ENCODE results near the gene MBD2. TPM values are rescaled to one million over a fixed set of nuclear protein-coding genes. Genes with fewer than 3 reads are reported as not detected.

MBD2 gene
- total RNA-seq, 4 donors from 2014 or later = 53.5 to 79.7 (median 63.5) TPM

DNA sequence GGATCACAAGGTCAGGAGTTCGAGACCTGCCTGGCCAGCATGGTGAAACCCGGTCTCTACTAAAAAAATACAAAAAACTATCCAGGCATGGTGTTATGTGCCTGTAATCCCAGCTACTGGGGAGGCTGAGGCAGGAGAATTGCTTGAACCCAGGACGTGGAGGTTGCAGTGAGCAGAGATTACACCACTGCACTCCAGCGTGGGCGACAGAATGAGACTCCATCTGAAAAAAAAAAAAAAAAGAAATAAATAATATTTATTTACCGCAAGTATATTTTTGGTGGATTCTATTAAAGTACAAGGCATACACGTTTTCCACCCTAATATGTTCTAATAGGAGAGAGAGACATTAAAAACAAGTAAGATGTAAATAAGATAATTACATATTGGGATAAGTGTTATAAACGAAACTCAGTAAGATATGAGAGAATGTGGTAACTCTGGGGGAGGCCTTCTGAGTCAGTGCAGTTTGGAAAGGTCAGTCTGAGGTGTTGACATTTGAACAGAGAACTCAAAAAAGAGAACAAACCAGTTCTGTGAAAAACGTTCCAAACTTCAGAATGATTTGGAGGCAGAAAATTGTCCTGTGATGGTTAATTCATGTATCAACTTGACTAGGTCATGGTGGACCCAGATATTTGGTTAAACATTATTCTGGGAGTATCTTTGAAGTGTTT is 36.1 kb upstream of the MBD2 start:
- TF ChIP-seq, protein P1, sequence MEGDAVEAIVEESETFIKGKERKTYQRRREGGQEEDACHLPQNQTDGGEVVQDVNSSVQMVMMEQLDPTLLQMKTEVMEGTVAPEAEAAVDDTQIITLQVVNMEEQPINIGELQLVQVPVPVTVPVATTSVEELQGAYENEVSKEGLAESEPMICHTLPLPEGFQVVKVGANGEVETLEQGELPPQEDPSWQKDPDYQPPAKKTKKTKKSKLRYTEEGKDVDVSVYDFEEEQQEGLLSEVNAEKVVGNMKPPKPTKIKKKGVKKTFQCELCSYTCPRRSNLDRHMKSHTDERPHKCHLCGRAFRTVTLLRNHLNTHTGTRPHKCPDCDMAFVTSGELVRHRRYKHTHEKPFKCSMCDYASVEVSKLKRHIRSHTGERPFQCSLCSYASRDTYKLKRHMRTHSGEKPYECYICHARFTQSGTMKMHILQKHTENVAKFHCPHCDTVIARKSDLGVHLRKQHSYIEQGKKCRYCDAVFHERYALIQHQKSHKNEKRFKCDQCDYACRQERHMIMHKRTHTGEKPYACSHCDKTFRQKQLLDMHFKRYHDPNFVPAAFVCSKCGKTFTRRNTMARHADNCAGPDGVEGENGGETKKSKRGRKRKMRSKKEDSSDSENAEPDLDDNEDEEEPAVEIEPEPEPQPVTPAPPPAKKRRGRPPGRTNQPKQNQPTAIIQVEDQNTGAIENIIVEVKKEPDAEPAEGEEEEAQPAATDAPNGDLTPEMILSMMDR (IDR thresholded peaks at IDR 0.05; ENCODE audit: low read depth) = no peak

DNA sequence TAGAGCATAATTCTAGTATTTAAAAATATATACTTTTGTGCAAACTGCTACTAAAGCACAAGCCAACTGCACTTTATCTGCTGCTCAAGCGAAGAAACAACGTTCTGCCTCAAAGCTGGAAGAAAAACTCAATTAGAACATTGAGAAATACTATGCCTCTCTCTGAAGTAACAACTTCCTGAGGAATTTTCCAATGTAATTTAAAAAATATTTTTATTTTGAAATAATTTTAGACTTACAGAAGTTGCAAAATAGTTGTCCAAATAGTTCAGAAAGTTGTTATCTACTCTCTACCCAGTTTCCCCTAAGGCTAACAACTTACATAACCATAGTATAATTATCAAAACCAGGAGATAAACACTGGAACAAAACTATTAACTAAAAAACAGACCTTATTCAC is 32.5 kb upstream of the MBD2 start:
- TF ChIP-seq, protein P1 (IDR thresholded peaks at IDR 0.05; ENCODE audit: low read depth) = no peak

DNA sequence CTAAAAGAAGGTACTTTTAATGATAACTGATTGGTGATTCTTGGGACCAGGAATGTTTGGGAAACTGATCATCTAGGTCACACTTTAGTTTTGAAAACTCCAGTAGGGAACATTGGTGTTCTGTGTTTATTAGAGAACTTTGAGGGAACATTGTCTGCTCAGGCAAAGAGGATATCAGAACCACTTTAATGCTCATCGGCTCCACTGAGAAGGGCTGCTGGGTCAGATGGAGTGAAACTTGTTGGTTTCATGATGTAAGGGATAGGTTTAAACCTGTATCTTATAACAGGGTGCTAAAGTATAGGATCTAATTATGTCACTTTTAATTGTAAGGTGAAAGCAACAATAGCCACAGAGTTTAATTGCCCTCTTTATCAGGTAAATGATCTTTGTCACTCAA is 30.7 kb upstream of the MBD2 start:
- TF ChIP-seq, protein P1 (IDR thresholded peaks at IDR 0.05; ENCODE audit: low read depth) = no peak

DNA sequence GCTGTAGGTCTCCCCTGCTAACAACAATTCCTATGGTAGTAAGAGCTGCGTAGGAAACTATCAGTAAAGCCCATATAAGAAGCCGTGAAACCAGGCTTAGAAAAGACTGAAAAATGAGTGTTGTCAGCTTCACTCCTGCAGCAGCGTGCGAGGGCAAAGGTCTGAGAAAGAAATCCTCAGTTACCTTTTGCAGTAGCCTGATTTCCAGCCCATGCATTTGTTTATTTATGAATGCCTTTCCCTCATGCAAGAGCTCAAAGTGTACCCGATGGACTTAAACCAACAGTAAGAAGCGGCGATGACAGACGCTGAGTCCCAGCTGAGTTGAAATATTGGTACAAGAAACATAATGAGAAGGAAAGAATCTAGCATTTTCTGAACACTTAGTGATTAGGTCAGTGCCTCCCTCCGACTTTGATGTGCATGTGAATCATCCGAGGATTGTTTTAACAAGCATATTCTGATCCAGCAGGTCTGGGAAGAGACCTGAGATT is 29.8 kb upstream of the MBD2 start:
- TF ChIP-seq, protein P1 (IDR thresholded peaks at IDR 0.05; ENCODE audit: low read depth) = no peak

DNA sequence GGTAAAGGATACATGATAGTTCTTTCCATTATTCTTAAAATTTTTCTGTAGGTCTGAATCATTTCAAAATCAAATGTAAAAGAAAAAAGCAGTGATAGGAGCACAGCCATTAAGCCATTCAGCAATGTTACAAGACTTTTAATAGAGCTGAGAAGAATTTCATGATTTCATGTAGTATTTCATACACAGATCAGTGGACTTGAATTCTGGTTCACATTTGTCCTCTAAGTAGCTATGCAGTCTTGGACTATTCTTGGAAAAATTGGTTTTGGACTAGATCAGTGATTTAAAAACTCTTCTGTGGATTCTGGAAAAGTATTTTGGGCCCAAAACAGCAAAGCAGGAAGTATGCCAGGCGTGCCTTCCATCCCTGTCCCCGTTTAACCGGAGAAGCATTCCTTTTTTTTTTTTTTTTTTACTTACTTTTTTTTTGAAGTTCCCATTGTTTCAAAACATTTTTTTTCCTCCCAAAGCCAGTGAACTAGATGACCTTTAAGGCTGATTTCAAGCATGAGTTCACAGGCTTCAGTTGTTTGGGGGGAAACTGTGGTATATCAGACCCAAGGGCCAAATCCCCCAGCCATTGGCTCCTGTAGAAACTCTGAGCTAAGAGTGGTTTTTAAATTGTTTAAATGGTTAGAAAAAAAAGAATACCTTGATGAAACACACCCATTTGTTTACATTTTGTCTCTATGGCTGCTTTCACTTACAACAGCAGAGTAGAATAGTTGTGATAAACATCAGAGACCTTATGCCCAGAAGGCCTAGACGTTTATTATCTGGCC is 27.3 kb upstream of the MBD2 start:
- TF ChIP-seq, protein P1 (IDR thresholded peaks at IDR 0.05; ENCODE audit: low read depth) = no peak

DNA sequence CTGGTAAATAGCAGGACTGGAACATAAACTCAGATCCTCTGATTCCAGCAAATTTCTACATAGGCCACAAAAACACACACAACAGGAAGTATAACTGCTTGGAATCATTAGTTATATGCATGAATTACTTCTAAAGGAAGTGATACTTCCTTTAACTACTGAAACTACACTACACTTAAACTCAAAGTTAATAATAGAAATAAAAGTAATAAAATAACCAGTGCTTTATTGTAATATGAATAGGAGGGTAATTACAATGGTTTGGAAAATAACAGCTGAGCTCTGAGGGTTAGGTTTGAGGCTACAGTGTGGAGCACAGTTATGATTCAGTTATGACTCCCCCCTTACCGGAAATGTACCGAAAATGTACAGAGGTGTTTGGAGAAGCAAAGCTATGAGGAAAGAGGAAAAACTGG is 26.4 kb upstream of the MBD2 start:
- TF ChIP-seq, protein P1 (IDR thresholded peaks at IDR 0.05; ENCODE audit: low read depth) = no peak

DNA sequence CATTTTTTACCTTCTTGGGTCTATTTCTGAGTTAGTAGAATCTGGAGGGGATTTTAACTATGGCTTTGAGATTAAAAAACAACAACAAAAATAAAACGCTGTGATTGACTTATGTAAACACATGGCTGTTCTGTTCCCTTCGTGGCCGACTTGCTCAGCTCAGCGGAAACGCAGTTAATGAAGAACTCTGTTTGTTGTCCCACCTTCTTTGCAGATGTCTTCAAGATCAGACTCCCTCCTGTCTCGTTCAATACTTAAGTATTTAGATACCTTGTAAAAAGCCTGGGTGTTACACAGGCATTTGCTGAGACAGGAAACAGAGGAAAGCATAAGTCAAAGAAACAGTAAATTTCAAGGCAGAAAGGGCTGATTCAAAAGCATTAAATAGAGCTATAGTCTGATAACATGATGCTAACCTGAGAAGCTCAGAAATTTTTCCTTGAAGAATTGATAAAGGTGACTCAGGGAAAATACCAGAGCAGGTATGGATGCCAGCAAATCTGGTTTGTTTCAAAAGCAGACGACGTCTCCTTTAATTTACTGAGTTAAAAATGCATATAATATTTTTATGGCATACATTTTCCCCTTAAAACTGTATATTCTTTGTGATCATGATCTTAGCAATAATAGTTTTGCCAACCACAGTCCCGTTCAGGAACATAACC is 23.2 kb upstream of the MBD2 start:
- TF ChIP-seq, protein P1 (IDR thresholded peaks at IDR 0.05; ENCODE audit: low read depth) = no peak

Data from subcutaneous adipose tissue (tissue), 4 donors.